ENCODE data around the gene SEPTIN1. TPM values are rescaled to one million over a fixed set of nuclear protein-coding genes. Genes with fewer than 3 reads are reported as not detected.

The SEPTIN1 gene
- total and polyA plus RNA-seq, 2 of the 13 experiments (the other 11 are each of a cell fraction or from before 2014, with no cell fraction given): 0.18 to 0.67 TPM

DNA sequence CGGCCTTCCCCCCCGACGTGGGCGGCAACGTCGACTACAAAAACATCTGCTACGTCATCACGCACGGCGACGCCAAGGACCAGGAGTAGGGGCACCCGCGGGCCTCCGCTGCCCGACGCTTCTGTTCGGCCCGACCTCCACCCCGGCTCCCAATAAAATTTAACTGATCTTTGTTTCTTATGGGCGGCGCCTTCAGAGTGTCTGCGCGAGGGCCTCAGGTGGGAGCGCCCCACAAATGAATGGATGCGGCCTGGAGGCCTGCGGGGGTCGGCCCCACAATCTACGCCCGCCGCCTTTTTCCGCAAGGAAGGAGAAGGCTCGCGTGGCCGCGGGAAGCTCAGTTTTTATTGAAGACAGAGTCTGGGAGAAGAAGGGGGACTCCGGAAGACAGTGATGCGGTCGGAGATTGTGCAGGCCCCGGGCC is 4.5 kb downstream of the SEPTIN1 start (continued):
- TF ChIP-seq ZEB1 (IDR thresholded peaks at IDR 0.05; ENCODE audit: insufficient replicate concordance, low read depth) (no peak), ZNF101 (CRISPR knock-in tag; IDR thresholded peaks at IDR 0.05; ENCODE audit: borderline replicate concordance, low read depth) (no peak; the same call in 1 of the 2 replicates), ZNF138 (CRISPR knock-in tag; IDR thresholded peaks at IDR 0.05; ENCODE audit: low read depth) (0 out of 2 replicates have a peak, but pooled peaks have one; percentile 25), ZNF777 (CRISPR knock-in tag; IDR thresholded peaks at IDR 0.05) (peak; percentile 60), ZFP41 (CRISPR knock-in tag; IDR thresholded peaks at IDR 0.05; ENCODE audit: borderline replicate concordance) (no peak), ZNF766 (CRISPR knock-in tag; IDR thresholded peaks at IDR 0.05; ENCODE audit: borderline replicate concordance) (0 out of 2 replicates have a peak, but pooled peaks have one; percentile 12), ZNF788 (CRISPR knock-in tag; IDR thresholded peaks at IDR 0.05; ENCODE audit: borderline replicate concordance) (peak; percentile 19; the same call in 1 of the 2 replicates), ZNF230 (CRISPR knock-in tag; IDR thresholded peaks at IDR 0.05) (peak; percentile 56; the same call in 1 of the 2 replicates), HNRNPL (IDR thresholded peaks at IDR 0.05; ENCODE audit: low read depth, low read length) (0 out of 2 replicates have a peak, but pooled peaks have one; percentile 7), MAZ (IDR thresholded peaks at IDR 0.05; ENCODE audit: borderline replicate concordance, low read depth, low read length) (no peak), MAZ (CRISPR knock-in tag; IDR thresholded peaks at IDR 0.05; ENCODE audit: low read depth) (peak; percentile 60; the same call in 1 of the 2 replicates), RARG (CRISPR knock-in tag; IDR thresholded peaks at IDR 0.05; ENCODE audit: low read depth) (0 out of 2 replicates have a peak, but pooled peaks have one; percentile 23), NR2F1 (CRISPR knock-in tag; IDR thresholded peaks at IDR 0.05) (no peak), ELF3 (CRISPR knock-in tag; IDR thresholded peaks at IDR 0.05) (no peak), EEA1 (CRISPR knock-in tag; IDR thresholded peaks at IDR 0.05; ENCODE audit: borderline replicate concordance) (no peak), SAP130 (CRISPR knock-in tag; IDR thresholded peaks at IDR 0.05; ENCODE audit: low read depth) (no peak), KLF11 (CRISPR knock-in tag; IDR thresholded peaks at IDR 0.05) (0 out of 2 replicates have a peak, but pooled peaks have one; percentile 13), TSC22D2 (CRISPR knock-in tag; IDR thresholded peaks at IDR 0.05; ENCODE audit: borderline replicate concordance) (no peak), RAD21 (CRISPR knock-in tag; IDR thresholded peaks at IDR 0.05) (peak; percentile 23; the same call in 1 of the 2 replicates)
- TF ChIP-seq, protein P1, sequence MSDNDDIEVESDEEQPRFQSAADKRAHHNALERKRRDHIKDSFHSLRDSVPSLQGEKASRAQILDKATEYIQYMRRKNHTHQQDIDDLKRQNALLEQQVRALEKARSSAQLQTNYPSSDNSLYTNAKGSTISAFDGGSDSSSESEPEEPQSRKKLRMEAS (IDR thresholded peaks at IDR 0.05): 0 out of 2 replicates have a peak, but pooled peaks have one; percentile 48
- TF ChIP-seq, protein P2, sequence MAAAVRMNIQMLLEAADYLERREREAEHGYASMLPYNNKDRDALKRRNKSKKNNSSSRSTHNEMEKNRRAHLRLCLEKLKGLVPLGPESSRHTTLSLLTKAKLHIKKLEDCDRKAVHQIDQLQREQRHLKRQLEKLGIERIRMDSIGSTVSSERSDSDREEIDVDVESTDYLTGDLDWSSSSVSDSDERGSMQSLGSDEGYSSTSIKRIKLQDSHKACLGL (CRISPR knock-in tag; IDR thresholded peaks at IDR 0.05): 0 out of 2 replicates have a peak, but pooled peaks have one; percentile 21
- TF ChIP-seq, protein P3, sequence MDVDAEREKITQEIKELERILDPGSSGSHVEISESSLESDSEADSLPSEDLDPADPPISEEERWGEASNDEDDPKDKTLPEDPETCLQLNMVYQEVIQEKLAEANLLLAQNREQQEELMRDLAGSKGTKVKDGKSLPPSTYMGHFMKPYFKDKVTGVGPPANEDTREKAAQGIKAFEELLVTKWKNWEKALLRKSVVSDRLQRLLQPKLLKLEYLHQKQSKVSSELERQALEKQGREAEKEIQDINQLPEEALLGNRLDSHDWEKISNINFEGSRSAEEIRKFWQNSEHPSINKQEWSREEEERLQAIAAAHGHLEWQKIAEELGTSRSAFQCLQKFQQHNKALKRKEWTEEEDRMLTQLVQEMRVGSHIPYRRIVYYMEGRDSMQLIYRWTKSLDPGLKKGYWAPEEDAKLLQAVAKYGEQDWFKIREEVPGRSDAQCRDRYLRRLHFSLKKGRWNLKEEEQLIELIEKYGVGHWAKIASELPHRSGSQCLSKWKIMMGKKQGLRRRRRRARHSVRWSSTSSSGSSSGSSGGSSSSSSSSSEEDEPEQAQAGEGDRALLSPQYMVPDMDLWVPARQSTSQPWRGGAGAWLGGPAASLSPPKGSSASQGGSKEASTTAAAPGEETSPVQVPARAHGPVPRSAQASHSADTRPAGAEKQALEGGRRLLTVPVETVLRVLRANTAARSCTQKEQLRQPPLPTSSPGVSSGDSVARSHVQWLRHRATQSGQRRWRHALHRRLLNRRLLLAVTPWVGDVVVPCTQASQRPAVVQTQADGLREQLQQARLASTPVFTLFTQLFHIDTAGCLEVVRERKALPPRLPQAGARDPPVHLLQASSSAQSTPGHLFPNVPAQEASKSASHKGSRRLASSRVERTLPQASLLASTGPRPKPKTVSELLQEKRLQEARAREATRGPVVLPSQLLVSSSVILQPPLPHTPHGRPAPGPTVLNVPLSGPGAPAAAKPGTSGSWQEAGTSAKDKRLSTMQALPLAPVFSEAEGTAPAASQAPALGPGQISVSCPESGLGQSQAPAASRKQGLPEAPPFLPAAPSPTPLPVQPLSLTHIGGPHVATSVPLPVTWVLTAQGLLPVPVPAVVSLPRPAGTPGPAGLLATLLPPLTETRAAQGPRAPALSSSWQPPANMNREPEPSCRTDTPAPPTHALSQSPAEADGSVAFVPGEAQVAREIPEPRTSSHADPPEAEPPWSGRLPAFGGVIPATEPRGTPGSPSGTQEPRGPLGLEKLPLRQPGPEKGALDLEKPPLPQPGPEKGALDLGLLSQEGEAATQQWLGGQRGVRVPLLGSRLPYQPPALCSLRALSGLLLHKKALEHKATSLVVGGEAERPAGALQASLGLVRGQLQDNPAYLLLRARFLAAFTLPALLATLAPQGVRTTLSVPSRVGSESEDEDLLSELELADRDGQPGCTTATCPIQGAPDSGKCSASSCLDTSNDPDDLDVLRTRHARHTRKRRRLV (CRISPR knock-in tag; IDR thresholded peaks at IDR 0.05): 0 out of 2 replicates have a peak, but pooled peaks have one; percentile 45
- TF ChIP-seq, protein P4, sequence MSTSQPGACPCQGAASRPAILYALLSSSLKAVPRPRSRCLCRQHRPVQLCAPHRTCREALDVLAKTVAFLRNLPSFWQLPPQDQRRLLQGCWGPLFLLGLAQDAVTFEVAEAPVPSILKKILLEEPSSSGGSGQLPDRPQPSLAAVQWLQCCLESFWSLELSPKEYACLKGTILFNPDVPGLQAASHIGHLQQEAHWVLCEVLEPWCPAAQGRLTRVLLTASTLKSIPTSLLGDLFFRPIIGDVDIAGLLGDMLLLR (CRISPR knock-in tag; IDR thresholded peaks at IDR 0.05): peak; percentile 44; the same call in 1 of the 2 replicates
